Sigmoid colon (tissue), 7 donors: ENCODE data around the gene TOX4. TPM values are rescaled to one million over a fixed set of nuclear protein-coding genes. Genes with fewer than 3 reads are reported as not detected.
A peak's percentile ranks its signal among the peaks of the same experiment; 100 is the strongest.

Experiments
- DNase-seq: peaks from one replicate; pipeline ENCODE4 v3.0.0-alpha.2; 2019
- H3K27ac ChIP-seq, 4 donors: fragments of 200-600 bp; sonication (generic); one replicate each; pipeline ENCODE4 v1.5.1; 2016 to 2019; ENCODE audit warnings: mild to moderate bottlenecking in 1 of 4
- H3K27me3 ChIP-seq, 3 donors: fragments of 200-600 bp; sonication (generic); one replicate each; pipeline ENCODE4 v1.5.1; 2019; ENCODE audit warnings: mild to moderate bottlenecking in 1 of 3
- H3K36me3 ChIP-seq, 4 donors: fragments of 200-600 bp; sonication (generic); one replicate each; pipeline ENCODE4 v1.5.1; 2016 to 2019
- H3K4me1 ChIP-seq, 4 donors: fragments of 200-600 bp; sonication (generic); one replicate each; pipeline ENCODE4 v1.5.1; 2017 to 2019
- H3K4me3 ChIP-seq, 4 donors: fragments of 200-600 bp; sonication (generic); one replicate each; pipeline ENCODE4 v1.5.1; 2017 to 2019; ENCODE audit warnings: mild to moderate bottlenecking in 2 of 4, moderate library complexity in 1 of 4
- H3K9me3 ChIP-seq, 4 donors: fragments of 200-600 bp in 3 of 4; sonication (generic) in 3 of 4; one replicate each; pipeline versions ENCODE4 v1.5.1 to v1.6.1; 2013 to 2019
- CTCF ChIP-seq, 4 experiments: fragments of 450-650 bp in 3 of 4; fragments of 200-600 bp in 1 of 4; IDR thresholded peaks; one replicate each; pipeline ENCODE4 v1.5.1; 2016 to 2019; ENCODE audit warnings: antibody characterized with exemption in 4 of 4, mild to moderate bottlenecking in 3 of 4, moderate library complexity in 2 of 4
- EP300 ChIP-seq, 4 donors: sonication (generic); formaldehyde crosslinking; IDR thresholded peaks; one replicate each; pipeline ENCODE4 v1.6.1; 2017; ENCODE audit warnings: antibody characterized with exemption in 4 of 4
- POLR2A ChIP-seq, 2 donors: fragments of 450-650 bp; IDR thresholded peaks; one replicate each; pipeline ENCODE4 v1.6.1; 2016; ENCODE audit warnings: antibody characterized with exemption in 2 of 2, mild to moderate bottlenecking in 2 of 2, moderate library complexity in 2 of 2
- POLR2AphosphoS5 ChIP-seq, 4 donors: sonication (generic); formaldehyde crosslinking; IDR thresholded peaks; one replicate each; pipeline ENCODE4 v1.6.1; 2017; ENCODE audit warnings: antibody characterized with exemption in 4 of 4
- WGBS, 2 donors: extraction: QIAGEN DNeasy Blood & Tissue Kit; methylation state at CpG; one replicate each; pipeline ENCODE4 v1.1.7; 2013; 5-methylcytosine and 5-hydroxymethylcytosine counted together
- intact Hi-C: fragments of 100-400 bp; cut with DNase I; formaldehyde crosslinking; loops from one replicate; pipeline ENCODE4 v1.15.1; 2023
- polyA plus RNA-seq, 3 donors: library from polyadenylated mRNA; stranded (reverse); fragments of 200-250 nt; gene quantifications; one replicate each; pipeline ENCODE4 v1.2.3, GENCODE V29; 2013
- total RNA-seq, 4 donors: library from RNA; depleted of rRNA; stranded (reverse); fragments of >200 nt; gene quantifications; one replicate each; pipeline ENCODE4 v1.1.0, GENCODE V29; 2016
- donor health status: healthy with polysubstance abuse.
- donor health status: Bipolar disorder and iron deficiency.
- donor health status: healthy.

The TOX4 gene
- total and polyA plus RNA-seq, 7 donors = 22.2 to 71.8 (median 40.0) TPM

- TF ChIP-seq POLR2AphosphoS5 (IDR thresholded peaks at IDR 0.05) (no peak), POLR2A (IDR thresholded peaks at IDR 0.05) (no peak), EP300 (IDR thresholded peaks at IDR 0.05) (no peak), CTCF (IDR thresholded peaks at IDR 0.05) (no peak)
- intact Hi-C loops = no loop called here
- H3K27ac ChIP-seq = no peak overlapping the region
Measured at GRCh38 chr14:21518725-21519124, 41.7 kb downstream of the TOX4 start.

GRCh38 chr14:21520767-21521166 lies 43.8 kb downstream of the TOX4 start:
- DNase-seq = no peak

More at GRCh38 chr14:21518725-21519124, 41.7 kb downstream of the TOX4 start:
- H3K4me3 ChIP-seq = no peak overlapping the region
- H3K4me1 ChIP-seq = no peaks in the 10 kb centered on the region
- no peak for DNase-seq
- 91 to 92% methylated on average over 2 of the region's 2 CpGs for WGBS, 2 donors
- H3K27me3 ChIP-seq = no peaks in the 10 kb centered on the region
- peaks cover 0 to 3% (median 0%) of the 10 kb centered on the region in 4 donors for H3K36me3 ChIP-seq
- H3K9me3 ChIP-seq = no peaks in the 10 kb centered on the region

GRCh38 chr14:21521501-21521900 lies 44.5 kb downstream of the TOX4 start:
- TF ChIP-seq POLR2A (IDR thresholded peaks at IDR 0.05) (no peak), CTCF (IDR thresholded peaks at IDR 0.05) (no peak)
- H3K4me1 ChIP-seq = peaks cover 0 to 13% (median 7%) of the 10 kb centered on the region in 4 donors
- intact Hi-C loops = no loop called here
- H3K36me3 ChIP-seq = peaks cover 0 to 9% (median 0%) of the 10 kb centered on the region in 4 donors
- no peak for DNase-seq
- no peak overlapping the region for H3K4me3 ChIP-seq
- no peak overlapping the region for H3K27ac ChIP-seq
- no peaks in the 10 kb centered on the region for H3K27me3 ChIP-seq
- H3K9me3 ChIP-seq = no peaks in the 10 kb centered on the region
- WGBS, 2 donors = 82 to 84% methylated on average over 2 of the region's 2 CpGs

More at GRCh38 chr14:21520767-21521166, 43.8 kb downstream of the TOX4 start:
- Histone ChIP-seq H3K9me3 (no peaks in the 10 kb centered on the region), H3K36me3 (peaks cover 0 to 9% (median 0%) of the 10 kb centered on the region in 4 donors), H3K27me3 (no peaks in the 10 kb centered on the region), H3K4me1 (peaks cover 0 to 10% (median 7%) of the 10 kb centered on the region in 4 donors), H3K4me3 (no peak overlapping the region), H3K27ac (no peak overlapping the region)
- 76 to 79% methylated on average over 1 of the region's 1 CpG for WGBS, 2 donors
- intact Hi-C loops = no loop called here
- TF ChIP-seq POLR2AphosphoS5 (IDR thresholded peaks at IDR 0.05) = no peak

- 68 to 81% methylated on average over 7 of the region's 7 CpGs for WGBS, 2 donors
- TF ChIP-seq POLR2A (IDR thresholded peaks at IDR 0.05) = no peak
- TF ChIP-seq EP300 (IDR thresholded peaks at IDR 0.05) = no peak
- no peak for TF ChIP-seq CTCF (IDR thresholded peaks at IDR 0.05)
- TF ChIP-seq POLR2AphosphoS5 (IDR thresholded peaks at IDR 0.05) = no peak
- Histone ChIP-seq H3K4me3 (no peak overlapping the region), H3K4me1 (peaks cover 0 to 18% (median 14%) of the 10 kb centered on the region in 4 donors), H3K9me3 (no peaks in the 10 kb centered on the region), H3K27me3 (no peaks in the 10 kb centered on the region), H3K36me3 (peaks cover 0 to 9% (median 0%) of the 10 kb centered on the region in 4 donors), H3K27ac (no peak overlapping the region)
- no peak for DNase-seq
- intact Hi-C loops = no loop called here
Measured at GRCh38 chr14:21523203-21523602, 46.2 kb downstream of the TOX4 start.

GRCh38 chr14:21524575-21525490 lies 47.8 kb downstream of the TOX4 start:
- TF ChIP-seq CTCF (IDR thresholded peaks at IDR 0.05) (no peak), POLR2AphosphoS5 (IDR thresholded peaks at IDR 0.05) (no peak), EP300 (IDR thresholded peaks at IDR 0.05) (no peak), POLR2A (IDR thresholded peaks at IDR 0.05) (no peak)
- intact Hi-C loops = no loop called here

More at GRCh38 chr14:21524575-21525490, 47.8 kb downstream of the TOX4 start:
- Histone ChIP-seq H3K9me3 (no peaks in the 10 kb centered on the region), H3K27me3 (no peaks in the 10 kb centered on the region), H3K4me3 (peak overlapping the region; percentile 90 to 95 (median 94)), H3K4me1 (peaks cover 0 to 18% (median 14%) of the 10 kb centered on the region in 4 donors), H3K27ac (peak overlapping the region; percentile 78 to 89 (median 88)), H3K36me3 (peaks cover 0 to 9% (median 0%) of the 10 kb centered on the region in 4 donors)
- WGBS, 2 donors = 84 to 88% methylated on average over 18 of the region's 18 CpGs
- no peak for DNase-seq
